D721Med (cell line): ENCODE data around the gene AP1G1.

Experiments used
- DNase-seq: peaks from one replicate; pipeline ENCODE4 v3.0.0; 2011; ENCODE audit warnings: low spot score; ENCODE audit not compliant: insufficient read length
- FAIRE-seq: peaks from 2 replicates; lab custom pipeline; 2011; peaks lifted over from hg19 to GRCh38; lab: Jason Lieb, UNC
- TF ChIP-seq, protein P1 (sequence below): IDR thresholded peaks from 2 replicates; pipeline ENCODE4 v1.5.1; 2012; ENCODE audit warnings: mild to moderate bottlenecking, control low read depth; ENCODE audit not compliant: insufficient read depth; ENCODE audit errors: missing control alignments

Gene AP1G1

DNA sequence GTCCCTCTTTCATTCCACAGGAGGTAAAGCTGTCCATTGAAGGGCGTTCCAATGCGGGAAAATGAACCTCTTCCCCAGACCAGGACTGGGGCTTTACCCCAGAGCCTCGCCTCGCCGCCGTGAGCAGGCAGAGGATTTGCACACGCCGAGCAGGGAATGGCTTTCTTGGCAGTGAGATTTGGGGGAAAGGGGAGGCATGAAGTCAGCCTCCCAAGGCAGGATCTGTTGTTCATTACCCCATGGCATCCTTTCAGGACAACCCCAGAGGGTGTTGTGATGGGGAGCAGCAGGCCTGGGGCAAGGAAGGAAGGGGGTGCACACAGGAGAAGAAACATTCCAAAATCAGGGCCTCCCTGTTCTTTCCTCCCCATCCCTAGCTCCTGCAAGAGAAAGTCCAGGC is 43.1 kb upstream of the AP1G1 start:
- TF ChIP-seq, protein P1, sequence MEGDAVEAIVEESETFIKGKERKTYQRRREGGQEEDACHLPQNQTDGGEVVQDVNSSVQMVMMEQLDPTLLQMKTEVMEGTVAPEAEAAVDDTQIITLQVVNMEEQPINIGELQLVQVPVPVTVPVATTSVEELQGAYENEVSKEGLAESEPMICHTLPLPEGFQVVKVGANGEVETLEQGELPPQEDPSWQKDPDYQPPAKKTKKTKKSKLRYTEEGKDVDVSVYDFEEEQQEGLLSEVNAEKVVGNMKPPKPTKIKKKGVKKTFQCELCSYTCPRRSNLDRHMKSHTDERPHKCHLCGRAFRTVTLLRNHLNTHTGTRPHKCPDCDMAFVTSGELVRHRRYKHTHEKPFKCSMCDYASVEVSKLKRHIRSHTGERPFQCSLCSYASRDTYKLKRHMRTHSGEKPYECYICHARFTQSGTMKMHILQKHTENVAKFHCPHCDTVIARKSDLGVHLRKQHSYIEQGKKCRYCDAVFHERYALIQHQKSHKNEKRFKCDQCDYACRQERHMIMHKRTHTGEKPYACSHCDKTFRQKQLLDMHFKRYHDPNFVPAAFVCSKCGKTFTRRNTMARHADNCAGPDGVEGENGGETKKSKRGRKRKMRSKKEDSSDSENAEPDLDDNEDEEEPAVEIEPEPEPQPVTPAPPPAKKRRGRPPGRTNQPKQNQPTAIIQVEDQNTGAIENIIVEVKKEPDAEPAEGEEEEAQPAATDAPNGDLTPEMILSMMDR, result no peak
- no peak for DNase-seq
- no peak for FAIRE-seq

DNA sequence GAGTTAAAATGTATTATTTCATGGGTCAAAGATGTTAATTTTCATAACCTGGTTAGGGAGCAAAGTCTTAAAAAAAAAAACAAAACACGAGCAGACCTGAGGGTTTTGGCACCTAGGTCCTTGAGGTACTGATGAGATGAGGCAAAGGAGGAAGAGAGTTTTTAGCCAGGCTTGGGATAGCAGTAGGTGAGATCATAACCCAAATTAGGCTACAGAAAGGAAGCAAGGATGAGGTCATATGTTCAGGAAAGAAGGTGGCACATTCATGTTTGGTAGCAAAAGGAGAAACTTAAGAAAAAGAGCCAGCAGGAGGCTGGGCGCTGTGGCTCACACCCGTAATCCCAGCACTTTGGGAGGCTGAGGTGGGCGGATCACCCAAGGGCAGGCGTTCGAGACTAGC is 40.0 kb upstream of the AP1G1 start:
- DNase-seq (no peak), FAIRE-seq (no peak)
- TF ChIP-seq, protein P1, result no peak

DNA sequence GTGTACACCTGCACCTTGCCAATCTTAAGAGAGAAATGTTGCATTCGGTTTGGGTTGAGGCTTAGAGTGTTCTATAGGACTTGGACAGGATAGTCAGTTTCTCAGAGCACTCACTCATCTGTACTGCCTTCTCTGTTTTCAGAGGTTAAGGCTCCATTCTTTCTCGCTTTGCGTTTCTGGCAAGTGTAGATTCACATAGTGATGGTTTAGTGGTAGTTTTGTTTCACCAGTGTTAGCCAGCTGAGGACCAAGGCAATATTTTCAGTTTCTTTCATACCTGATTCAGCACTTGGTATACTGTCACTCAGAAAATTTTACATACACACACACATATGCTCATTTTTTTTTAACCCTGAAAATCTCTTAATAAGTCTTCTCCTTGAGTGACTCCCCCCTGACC is 38.5 kb upstream of the AP1G1 start:
- TF ChIP-seq, protein P1, result no peak
- DNase-seq (no peak), FAIRE-seq (no peak)

DNA sequence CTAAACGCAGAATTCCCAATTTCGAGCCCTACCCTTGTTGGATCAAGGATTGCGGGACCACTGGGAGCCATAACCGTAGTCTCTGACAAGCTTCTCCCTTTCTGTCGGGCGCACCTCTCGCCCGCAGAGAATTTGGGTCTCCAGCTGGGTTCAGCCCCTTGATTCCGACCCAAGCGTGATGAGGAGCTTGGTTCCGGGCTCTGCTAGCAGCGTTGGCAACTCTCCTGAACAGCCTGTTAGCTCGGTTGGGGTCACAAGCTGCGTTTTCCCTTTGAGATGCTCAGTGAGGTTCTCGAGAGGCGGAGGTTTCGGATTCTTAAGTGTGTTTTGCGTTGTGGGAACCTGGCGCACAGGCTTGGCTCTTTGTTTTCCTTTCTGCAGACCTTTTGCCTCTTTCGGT is 37.8 kb upstream of the AP1G1 start:
- DNase-seq (no peak), FAIRE-seq (no peak)
- TF ChIP-seq, protein P1, result no peak

DNA sequence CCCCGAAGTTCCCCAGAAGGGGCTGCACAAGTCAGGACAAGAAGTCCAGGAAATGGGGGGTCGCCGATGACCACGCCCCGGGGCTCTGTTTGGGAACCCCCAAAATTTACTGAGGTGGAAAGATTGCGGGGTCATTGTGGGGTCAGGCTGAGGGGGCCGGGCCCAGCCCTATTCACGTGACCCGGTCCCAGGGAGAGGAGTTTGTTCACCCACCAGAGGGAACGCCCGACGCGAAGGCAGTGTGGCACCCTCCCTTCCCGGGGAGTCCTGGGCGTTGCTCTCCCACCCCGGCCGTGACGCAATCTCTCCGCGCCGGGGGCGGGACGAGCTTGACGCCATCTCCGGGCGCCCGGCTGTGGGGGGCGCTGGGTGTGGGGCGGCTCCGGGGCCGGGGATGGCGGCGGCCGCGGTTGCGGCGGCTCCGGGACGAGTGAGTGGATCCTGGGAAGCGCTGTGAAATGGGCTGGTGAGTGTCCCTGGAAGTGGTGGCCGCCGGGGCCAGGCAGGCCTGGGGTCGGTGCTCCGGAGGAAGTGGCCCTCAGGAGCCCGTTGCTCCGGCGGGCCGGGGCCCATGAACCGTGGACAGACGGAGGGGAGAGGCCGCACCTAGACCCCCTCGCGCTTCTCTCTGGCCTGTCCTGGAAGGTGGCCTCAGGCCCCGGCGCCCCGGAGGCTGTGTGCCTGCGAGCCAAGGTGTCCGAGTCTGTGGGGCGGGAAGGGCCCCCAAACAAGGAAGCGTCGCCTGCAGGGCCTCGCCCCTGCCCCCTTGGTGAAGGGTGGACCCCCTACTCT is 37.2 kb upstream of the AP1G1 start, which contains the start of gene ATXN1L:
Gene ATXN1L (plus strand): TSS at position 338 of the 792 bp plus-strand sequence. CDS start 3,765 bp downstream, outside the sequence.
- DNase-seq (peak; percentile 65), FAIRE-seq (no peak)
- TF ChIP-seq, protein P1, result no peak

DNA sequence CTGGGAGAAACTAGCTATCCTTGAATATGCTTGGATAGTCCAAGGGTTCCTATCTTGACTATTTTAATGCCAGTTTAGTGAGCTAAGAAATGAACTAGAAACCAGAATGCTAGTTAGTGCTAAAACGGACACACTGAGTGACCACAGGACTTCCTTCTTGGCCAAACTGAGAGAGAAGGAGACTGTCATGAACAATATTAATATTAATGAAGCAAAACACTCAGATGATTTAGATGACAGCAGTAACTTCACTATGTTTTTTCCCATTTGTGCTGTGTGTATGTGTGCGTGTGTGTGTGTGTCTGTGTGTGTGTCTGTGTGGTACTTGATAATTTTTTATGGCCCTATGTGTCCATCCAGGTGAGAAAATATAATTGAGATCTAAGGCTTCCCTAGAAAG is 34.9 kb upstream of the AP1G1 start:
- DNase-seq, result no peak
- no peak for FAIRE-seq
- TF ChIP-seq, protein P1, result no peak

DNA sequence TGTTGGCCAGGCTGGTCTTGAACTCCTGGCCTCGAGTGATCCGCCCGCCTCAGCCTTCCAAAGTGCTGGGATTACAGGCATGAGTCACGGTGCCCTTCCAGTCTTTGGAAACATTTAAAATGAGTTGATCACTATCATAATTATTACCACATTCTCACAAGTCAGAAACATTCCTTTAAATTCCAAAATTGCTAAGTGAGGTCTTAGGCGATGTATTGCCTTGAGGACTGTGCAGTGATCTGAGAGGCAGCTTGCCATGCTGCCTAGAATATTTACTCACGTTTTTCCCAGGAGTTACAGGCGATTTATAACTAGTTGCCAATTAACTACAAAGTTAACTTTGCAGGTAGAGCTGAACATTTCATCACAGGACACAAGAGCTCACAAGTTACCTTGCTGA is 31.4 kb upstream of the AP1G1 start:
- FAIRE-seq (no peak), DNase-seq (no peak)
- TF ChIP-seq, protein P1, result no peak
